Raji (cell line): ENCODE measurements around the gene SCAI.

Source experiments
- POLR2A ChIP-seq: IDR thresholded peaks from 2 replicates; pipeline ENCODE4 v1.6.1; 2011; ENCODE audit warnings: low read depth, low read length, control low read depth; ENCODE audit not compliant: insufficient read depth

The SCAI gene

DNA sequence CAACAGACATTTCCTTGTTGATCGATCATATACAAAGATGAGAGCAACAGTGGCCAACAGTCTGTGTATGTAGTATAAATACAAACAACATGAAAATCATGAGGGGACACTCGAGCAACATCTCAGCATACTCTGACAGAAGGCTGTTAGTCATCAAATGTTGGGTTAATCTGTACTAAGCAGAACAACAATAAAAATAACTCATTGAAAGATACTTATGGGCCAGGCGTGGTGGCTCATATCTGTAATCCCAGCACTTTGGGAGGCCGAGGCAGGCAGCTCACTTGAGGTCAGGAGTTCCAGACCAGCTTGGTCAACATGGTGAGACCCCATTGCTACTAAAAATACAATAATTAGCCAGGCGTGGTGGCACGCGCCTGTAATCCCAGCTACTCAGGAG lies 67.3 kb downstream of the SCAI start:
- TF ChIP-seq POLR2A, result no peak

DNA sequence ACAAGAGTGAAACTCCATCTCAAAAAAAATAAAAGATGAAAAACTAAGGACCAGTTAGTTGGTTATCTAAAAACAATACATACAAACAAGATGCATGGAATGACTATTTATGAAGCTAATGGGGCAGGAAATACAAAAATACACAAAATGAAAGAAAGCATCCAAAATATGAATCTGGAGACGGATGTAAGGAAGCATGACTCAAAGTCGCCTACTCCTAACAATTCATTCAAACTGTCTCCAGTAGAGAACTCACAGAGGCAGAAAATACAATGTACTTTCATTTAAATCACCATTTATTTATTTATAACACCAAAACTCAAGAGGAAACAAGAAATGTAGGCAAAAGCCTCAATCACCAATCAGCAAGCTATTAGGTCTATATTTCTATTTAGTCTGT lies 68.4 kb downstream of the SCAI start:
- no peak for TF ChIP-seq POLR2A

DNA sequence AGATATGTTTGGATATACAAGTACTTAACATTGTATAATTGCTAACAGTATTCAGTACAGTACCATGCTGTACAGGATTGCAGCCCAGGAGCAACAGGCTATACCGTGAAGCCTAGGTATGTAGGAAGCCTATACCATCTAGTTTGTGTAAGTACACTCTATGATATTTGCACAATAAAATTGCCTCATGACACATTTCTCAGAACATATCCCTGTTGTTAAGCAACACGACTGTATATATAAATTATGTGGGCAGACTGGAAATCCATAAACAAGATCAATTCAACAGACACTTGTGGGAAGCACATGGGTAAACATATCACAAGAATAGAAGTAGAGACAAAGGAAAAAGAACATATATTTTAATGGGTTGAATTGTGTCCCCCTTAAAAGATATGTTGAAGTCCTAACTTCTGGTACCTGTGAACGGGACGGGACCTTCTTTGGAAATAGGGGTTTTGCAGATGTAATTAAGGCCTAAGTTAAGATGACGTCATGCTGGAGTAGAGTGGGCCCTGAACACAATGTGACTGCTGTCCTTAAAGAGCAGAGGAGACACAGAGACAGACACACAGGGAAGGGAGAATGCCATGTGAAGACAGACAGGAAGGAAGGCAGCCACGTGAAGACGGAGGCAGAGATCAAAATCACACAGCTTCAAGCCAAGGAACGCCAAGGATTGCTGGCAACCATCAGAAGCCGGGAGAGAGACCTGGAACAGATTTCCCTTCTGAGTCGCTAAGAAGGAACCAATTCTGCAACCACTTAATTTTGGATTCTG lies 76.3 kb downstream of the SCAI start:
- TF ChIP-seq POLR2A, result no peak

DNA sequence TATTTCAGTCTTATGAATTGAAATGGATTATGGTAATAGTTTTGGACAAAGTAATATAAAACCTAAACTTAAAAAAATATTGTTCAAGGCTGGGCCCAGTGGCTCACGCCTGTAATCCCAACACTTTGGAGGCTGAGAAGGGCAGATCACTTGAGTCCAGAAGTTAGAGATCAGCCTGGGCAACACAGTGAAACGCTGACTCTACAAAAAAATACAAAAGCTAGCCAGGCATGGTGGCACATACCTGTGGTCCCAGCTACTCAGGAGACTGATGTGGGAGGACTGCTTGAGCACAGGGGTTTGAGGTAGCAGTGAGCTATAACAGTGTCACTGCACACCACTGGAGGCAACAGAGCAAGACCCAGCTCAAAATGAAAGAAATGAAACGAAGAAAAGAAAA lies 81.9 kb downstream of the SCAI start:
- TF ChIP-seq POLR2A, result no peak

DNA sequence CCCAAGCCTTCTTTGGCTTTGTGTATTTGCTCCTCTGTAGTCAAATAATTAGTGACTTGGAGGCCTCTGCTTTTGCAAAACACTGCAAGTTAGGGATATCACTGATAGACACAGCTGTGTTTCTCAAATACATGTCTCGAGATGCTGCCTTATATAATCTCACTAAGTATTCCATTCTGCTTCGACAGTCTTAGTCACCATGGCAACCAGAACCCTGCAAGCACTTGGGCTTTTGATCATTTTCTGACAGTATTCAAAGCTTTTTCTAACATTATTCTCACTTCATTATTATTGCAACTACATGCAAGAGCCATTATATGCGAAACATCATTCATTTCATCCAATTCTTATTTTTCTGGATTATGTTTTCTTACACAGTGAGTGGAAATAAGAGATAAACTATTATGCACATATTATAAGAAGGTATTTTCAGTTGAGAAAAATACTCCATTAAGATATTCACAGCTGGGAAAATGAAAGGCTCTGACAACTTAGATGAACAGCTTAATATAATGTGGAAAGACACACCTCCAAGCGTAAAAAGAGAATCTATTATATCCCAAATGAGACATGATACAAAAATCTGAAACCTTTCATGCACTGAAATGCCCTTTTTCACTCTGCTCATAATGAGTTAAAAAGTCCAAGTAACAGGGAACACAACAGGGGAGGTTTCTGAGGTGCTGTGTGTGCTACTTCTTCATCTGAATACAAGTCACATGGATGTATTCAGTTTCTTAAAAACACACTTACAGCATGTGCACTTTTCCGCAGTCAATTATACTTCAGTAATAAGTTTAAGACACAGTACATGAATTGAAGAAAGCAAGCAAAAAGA lies 93.9 kb downstream of the SCAI start:
- no peak for TF ChIP-seq POLR2A

DNA sequence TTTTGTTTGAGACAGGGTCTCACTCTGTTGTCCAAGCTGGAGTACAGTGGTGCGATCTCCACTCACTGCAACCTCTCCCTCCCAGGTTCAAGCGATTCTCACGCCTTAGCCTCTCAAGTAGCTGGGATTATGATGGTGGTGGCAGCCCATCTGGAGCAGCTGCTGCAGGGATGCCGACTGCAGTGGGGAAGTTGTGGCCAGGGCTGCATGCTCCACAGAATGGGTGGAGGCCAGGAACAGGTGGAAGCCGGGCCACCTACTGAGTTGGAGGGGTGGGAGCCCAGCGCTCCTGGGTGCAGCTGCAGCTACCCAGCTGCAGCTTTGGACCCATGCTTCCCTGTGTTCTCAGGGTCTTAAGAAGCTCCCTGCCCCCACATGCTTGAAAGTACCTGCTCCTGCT lies 99.7 kb downstream of the SCAI start:
- TF ChIP-seq POLR2A, result no peak

DNA sequence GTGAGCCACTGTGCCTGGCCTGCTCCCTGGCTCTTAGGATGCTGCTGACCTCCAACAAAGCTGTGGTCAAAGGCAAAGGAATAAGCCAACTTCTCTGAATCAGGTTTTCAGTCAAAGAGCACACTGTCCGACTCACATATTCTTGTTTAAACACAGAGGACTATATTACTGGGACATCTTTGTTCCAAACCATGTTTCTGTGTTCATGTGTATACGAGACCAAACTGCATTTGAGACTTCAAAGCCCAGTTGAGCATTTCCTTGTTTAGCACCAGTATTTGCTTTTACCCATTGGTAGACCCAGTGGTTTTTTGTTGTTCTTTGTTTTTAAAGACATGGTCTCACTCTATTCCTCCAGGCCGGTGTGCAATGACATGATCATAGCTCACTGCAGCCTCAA lies 100.2 kb downstream of the SCAI start:
- TF ChIP-seq POLR2A, result no peak

DNA sequence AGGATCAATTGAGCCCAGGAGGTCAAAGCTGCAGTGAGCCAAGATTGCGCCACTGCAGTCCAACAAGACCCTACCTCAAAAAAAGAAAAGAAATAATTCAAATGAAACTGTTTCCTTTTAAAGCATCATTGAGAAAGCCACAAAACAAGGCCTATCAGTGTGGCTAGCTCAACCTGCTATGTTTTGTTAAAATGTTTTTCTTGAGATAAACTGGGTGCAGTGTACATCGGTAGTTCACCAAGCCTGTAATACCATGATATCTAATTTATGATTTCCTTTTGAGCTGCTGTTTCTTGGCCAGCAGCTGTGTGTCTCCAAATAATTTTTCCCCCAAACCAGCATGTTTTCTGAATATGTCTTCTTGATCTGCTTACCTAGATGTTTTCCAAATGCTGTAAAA lies 105.2 kb downstream of the SCAI start:
- no peak for TF ChIP-seq POLR2A

DNA sequence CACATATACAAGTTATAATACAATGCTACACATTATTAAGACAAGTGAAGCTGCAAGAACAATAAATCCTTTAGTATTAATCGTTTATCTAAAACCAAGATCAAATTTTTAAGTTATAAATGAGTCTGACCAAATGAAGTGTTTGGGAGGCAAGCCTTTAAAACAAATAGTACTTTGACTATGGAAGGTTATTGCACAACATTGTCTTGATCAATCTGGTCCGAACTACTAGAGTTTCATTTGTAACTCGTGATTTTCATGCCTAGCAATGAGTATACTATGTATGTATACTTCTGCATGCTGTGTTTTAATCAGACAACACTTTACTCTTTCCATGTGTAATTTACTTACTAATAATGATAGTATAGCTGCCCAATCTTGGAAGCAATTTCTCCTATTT lies 115.3 kb downstream of the SCAI start:
- TF ChIP-seq POLR2A, result no peak

DNA sequence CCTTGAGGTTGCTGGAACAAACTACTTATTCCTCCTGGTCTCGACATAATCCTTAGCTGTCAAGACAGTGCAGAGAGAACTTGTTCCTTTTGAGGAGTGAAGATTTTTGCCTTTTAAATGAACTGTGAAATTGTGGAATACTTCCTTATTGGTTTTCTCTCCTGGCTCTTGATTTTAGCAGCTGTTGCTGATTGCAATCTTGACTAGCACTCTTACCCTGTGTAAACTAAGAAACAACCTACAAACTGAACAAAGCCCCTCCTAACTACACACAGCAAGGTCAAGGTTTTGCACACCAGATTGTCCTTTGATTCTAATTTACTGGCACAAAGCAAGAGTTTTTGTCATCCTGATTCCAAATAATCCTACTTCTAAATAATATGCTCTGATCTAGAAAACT lies 118.4 kb downstream of the SCAI start:
- no peak for TF ChIP-seq POLR2A

DNA sequence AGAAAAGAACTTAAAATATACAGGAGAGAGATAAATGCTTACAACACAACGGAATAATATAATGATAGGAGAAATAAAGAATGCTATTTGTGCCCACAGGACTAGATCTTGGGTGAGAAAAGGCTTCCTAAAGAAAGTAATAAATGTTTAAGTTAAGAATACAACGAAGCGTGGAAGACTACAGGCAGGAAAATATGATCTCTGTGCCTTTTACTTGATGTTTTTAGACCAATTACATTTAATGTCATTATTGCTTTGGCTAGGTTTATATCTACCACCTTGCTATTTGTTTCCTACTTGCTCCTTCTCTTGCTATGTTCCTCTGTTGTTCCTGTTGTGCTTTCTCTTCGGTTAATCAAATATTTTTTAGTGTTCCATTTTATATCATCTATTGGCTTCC lies 122.3 kb downstream of the SCAI start:
- TF ChIP-seq POLR2A, result no peak

DNA sequence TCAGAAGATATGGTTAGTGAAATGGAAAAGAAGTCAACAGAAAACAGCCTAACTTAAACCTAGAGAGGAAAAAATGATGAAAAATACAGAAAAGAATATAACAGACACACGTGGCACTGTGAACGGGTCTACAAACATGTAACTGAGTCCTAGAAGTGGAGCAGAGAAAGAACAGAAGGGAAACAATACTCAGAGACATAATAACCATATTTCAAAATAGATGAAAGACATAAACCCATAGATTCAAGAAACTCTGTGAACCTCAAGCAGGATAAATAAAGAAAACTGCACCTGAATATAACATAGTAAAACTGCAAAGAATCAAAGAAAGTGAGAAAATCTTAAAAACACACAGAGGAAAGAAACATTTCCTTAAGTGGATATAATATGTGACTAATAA lies 134.7 kb downstream of the SCAI start:
- TF ChIP-seq POLR2A, result no peak

DNA sequence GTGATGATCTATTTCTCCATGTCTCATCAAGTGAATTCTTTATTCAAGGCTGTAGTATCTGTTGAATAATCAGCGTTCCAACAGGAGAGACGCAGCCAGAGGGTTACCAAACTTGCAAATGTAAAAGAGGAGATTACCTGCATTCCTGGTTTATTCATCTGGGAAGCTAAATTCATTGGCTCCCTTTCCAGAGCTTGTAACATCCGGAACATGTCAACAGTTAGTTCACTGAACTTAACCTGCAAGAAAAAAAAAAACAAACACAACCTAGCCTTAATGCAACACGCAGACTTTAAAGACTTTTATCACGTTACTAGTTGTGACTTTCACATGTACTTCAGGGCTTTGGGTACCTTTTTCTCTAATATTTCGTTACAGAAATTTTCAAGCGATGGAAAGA lies 140.0 kb downstream of the SCAI start:
- TF ChIP-seq POLR2A, result no peak

DNA sequence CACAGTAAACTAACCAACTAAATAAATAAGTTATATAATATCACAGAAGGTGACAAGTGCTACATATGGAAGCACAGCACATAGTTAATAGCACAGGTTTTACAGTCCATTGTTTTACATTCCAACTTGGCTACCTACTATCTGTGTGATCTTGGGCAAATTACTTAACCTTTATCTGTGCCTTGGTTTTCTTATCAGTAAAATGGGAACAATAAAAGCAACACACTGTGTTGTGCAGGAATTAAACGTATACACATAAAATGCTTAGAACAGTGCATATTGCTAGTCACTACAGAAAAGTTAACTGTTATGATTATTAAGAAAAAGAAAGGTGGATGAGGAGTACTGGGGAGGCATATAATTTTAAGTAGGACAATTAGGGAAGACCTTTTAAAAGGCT lies 159.6 kb downstream of the SCAI start:
- no peak for TF ChIP-seq POLR2A

DNA sequence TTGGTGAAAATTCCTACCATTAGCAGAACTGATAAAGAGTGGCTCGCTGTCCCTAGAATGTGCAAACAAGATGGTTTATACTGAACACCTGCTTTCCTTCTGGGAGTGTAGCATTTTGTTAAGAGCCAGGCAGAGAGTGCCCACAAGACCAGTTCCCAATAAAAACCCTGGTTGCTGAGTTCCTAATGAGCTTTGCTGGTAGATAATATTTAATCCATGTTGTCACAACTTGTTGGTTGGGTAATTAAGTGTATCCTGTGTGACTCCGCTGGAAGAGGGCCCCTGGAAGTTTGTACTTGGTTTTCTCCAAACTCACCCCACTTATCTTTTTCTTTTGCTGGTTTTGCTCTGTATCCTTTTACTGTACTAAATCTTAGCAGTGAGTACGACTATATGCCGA lies 162.9 kb downstream of the SCAI start:
- no peak for TF ChIP-seq POLR2A

DNA sequence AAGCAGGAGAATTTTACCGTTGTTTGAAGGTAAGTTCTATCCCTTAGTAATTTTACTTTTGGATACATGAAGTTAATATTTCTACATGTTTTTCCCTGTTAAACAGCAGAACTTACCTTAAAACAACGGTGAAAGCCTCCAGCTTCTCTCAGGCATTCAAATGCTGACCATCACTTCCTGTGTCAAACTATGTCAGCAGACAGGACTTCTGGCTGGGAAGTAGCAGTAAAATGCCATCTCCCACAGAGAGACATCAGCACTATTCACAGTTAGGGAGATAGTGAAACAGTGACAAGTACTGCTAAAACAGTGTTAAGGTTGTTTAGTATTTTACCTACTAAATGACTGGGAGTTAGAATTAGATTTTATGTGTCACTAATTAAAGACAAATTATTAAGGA lies 168.2 kb downstream of the SCAI start:
- TF ChIP-seq POLR2A, result no peak
